Posterior vena cava (tissue), 2 donors: ENCODE data around the gene AQP6. TPM values are rescaled to one million over a fixed set of nuclear protein-coding genes. Genes with fewer than 3 reads are reported as not detected.
A peak's percentile ranks its signal among the peaks of the same experiment; 100 is the strongest.

Experiments
- DNase-seq: peaks from one replicate; pipeline ENCODE4 v3.0.0-alpha.2; 2020; ENCODE audit warnings: low spot score
- intact Hi-C, 2 donors: fragments of 100-400 bp; cut with DNase I; formaldehyde crosslinking; loops; one replicate each; pipeline versions ENCODE4 v1.14.1 to v1.14.2; 2022 to 2023
- total RNA-seq, 2 donors: library from RNA; stranded (reverse); fragmentation: NEBNext Ultra II Directional; extraction: Animal tissue kit (Norgen Biotek cat#: 25700); gene quantifications; one replicate each; pipeline ENCODE4 v1.2.1, GENCODE V29; 2021
- donor health status: DM: yes; HTN: yes; CAD: no.
- donor health status: DM: yes; HTN: yes; CAD: no.

The AQP6 gene
- total RNA-seq, 2 donors from 2014 or later, result 0.05 TPM; not detected in 1

GRCh38 chr12:49965836-49966235 lies 6.9 kb upstream of the AQP6 start:
- intact Hi-C loops, result loop anchor here in 1 of 2 donors (5.0 kb wide), 1 partner anchor 91 kb away; the partner anchor contains the start of gene ASIC1

GRCh38 chr12:49966511-49967041 lies 6.2 kb upstream of the AQP6 start:
- intact Hi-C loops, result loop anchor here in 1 of 2 donors (5.0 kb wide), 1 partner anchor 91 kb away; the partner anchor contains the start of gene ASIC1
- no peak for DNase-seq

More at GRCh38 chr12:49965836-49966235, 6.9 kb upstream of the AQP6 start:
- no peak for DNase-seq

- DNase-seq, result peak; percentile 98
- intact Hi-C loops, result loop anchor here in 1 of 2 donors (5.0 kb wide), 1 partner anchor 90 kb away; the partner anchor contains the start of gene ASIC1
These were observed 5.5 kb upstream of the AQP6 start for GRCh38 chr12:49967042-49967776.

- intact Hi-C loops, result loop anchor here in 1 of 2 donors (5.0 kb wide), 1 partner anchor 89 kb away; the partner anchor contains the start of gene ASIC1
These were observed 4.9 kb upstream of the AQP6 start for GRCh38 chr12:49967777-49968250.

GRCh38 chr12:49968471-49968870 lies 4.3 kb upstream of the AQP6 start:
- intact Hi-C loops, result loop anchor here in 1 of 2 donors (5.0 kb wide), 1 partner anchor 89 kb away; the partner anchor contains the start of gene ASIC1
- DNase-seq, result no peak

More at GRCh38 chr12:49967777-49968250, 4.9 kb upstream of the AQP6 start:
- no peak for DNase-seq

- intact Hi-C loops, result loop anchor here in 1 of 2 donors (5.0 kb wide), 1 partner anchor 88 kb away; the partner anchor contains the start of gene ASIC1
- no peak for DNase-seq
These were observed 3.7 kb upstream of the AQP6 start for GRCh38 chr12:49969027-49969426.

GRCh38 chr12:49969651-49970429 lies 2.9 kb upstream of the AQP6 start:
- intact Hi-C loops, result loop anchor here in 1 of 2 donors (5.0 kb wide), 1 partner anchor 87 kb away; the partner anchor contains the start of gene ASIC1
- no peak for DNase-seq

- intact Hi-C loops, result no loop called here
- DNase-seq, result no peak
These were observed 2.1 kb upstream of the AQP6 start for GRCh38 chr12:49970658-49971057.

GRCh38 chr12:49971141-49971540 lies 1.6 kb upstream of the AQP6 start:
- no peak for DNase-seq

GRCh38 chr12:49972129-49972528 lies 618 bp upstream of the AQP6 start:
- no peak for DNase-seq
- intact Hi-C loops, result no loop called here

More at GRCh38 chr12:49971141-49971540, 1.6 kb upstream of the AQP6 start:
- intact Hi-C loops, result no loop called here

- intact Hi-C loops, result no loop called here
These were observed 649 bp downstream of the AQP6 start for GRCh38 chr12:49973361-49973830.

GRCh38 chr12:49974231-49974675 lies 1.5 kb downstream of the AQP6 start:
- DNase-seq, result no peak

More at GRCh38 chr12:49973361-49973830, 649 bp downstream of the AQP6 start:
- DNase-seq, result no peak

GRCh38 chr12:49974677-49975317 lies 2.0 kb downstream of the AQP6 start:
- intact Hi-C loops, result no loop called here
- no peak for DNase-seq

More at GRCh38 chr12:49974231-49974675, 1.5 kb downstream of the AQP6 start:
- intact Hi-C loops, result no loop called here

GRCh38 chr12:49975318-49975761 lies 2.6 kb downstream of the AQP6 start:
- intact Hi-C loops, result no loop called here
- DNase-seq, result no peak

GRCh38 chr12:49976557-49976956 lies 3.8 kb downstream of the AQP6 start:
- no peak for DNase-seq
- intact Hi-C loops, result no loop called here

- intact Hi-C loops, result no loop called here
- DNase-seq, result no peak
These were observed 5.4 kb downstream of the AQP6 start for GRCh38 chr12:49978125-49978524.

GRCh38 chr12:49979016-49979586 lies 6.4 kb downstream of the AQP6 start:
- intact Hi-C loops, result no loop called here
- DNase-seq, result no peak

- DNase-seq, result no peak
- intact Hi-C loops, result no loop called here
These were observed 7.0 kb downstream of the AQP6 start for GRCh38 chr12:49979791-49980190.
